GM19467 (cell line): ENCODE data around the gene CHRNA4.

ENCODE experiments used
- ATAC-seq: cut with Tn5 transposase; IDR thresholded peaks from one replicate; pipeline ENCODE4 v1.9.1; 2021; ENCODE audit warnings: mild to moderate bottlenecking, moderate library complexity; ENCODE audit not compliant: unreplicated experiment

The CHRNA4 gene

DNA sequence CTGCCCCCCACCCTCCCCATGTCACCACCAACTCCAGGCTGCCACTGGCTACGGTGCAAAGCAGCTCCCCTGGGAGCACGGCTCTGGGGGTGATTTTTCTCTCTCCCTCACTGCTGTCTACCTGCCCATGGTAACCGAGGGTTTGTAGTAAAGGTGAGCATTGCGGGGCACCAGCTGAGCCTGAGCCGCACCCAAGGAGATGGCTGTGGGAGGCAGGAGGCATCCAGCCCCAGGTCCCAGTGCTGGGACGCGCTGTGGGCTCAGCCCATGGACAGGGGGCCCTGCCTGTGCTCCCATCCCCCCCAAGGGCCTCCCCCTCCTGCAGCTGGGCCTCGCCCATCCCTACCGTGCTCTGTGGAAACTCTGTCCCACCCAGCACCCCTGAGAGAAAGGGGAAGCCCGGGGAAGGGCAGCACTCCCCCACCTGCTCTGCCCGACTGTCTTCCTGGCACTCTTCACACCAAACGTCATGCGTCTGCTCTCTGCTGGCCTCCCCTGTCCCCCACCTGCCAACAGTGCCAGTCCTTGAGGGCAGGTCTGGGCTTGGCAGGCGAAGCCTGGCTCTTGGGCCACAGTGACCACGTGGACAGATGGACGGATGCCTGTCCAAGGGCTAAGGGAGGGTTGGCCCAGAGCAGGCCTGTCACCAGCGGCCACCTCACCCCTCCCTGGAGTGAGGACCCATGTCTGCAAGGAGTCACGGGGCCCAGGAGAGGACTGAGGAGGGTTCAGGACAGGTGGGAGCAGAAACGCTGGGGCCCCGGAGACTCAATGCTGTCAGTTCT, 3.8 kb upstream of the CHRNA4 start:
- no peak for ATAC-seq

DNA sequence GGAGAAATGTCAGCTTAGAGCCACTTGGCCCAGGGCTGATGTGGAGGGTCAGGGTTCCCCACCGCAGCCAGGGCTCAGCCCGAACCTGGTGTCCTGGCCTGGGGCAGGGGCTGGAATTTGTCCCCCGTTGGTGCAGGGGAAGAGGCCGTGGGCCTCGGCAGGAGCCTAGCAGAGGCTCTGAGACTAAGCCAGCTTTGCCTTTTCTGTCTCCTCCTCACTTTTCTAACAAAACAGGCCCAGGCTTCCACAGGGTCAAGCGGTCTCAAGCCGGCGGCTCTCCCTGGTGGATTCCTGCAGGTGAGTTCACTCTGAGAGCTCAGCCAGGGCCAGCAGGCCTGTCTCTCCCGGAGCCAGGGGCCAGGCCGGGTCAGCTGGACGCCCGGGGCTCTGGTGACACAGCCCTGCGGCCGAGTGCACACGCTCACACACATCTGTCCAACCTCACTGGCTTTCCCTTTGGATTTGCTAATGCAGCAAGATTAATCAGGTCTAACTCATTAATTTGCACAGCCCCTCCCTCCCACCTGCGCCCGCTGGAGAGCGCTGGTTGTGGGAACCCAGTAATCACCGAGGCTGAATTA, 2.9 kb upstream of the CHRNA4 start:
- ATAC-seq = no peak

DNA sequence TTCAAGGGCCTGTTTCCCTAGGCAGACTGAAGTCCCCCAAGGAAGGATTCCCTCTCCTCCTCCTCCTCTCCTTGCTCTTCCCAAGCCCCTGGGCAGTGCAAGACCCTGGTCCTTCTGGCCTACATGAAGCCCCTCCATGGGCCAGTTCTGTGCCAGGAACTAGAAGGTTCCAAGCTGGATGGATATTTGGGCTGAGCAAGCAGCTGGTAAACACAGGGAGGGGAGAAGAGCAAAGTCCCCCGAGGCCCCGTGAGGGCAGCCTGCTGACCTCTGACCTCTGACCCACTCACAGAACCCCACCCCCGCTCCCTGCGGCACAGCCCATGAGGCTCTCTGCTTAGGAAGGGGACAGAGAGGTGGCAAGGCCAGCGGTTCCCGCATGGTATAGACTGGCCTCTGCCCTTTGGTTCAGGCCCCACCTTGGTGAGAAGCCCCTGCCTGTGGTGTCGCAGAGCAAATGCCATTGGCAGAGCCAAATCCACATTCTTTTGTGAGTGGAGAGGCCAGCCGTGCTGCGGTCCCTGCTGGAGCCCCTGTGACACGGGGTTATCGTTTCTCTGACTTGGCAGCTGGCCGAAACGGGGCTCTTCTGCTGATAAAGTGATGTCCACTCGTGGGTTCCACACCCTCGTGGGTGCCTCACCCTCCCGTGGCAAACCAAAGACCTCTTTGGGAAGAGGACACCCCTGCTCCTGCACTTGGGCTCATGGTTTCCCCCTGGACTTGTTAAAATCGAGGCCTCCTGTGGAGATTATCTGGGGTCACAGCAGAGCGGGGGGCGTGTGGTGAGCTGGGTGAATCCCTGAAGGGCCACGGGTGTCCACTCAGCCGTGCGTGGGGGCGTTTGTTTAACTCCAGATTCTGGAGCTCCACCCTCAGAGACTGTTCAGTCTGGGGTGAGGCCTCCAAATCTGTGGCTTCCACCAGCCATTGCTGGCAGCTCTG, 2.1 kb upstream of the CHRNA4 start:
- no peak for ATAC-seq

DNA sequence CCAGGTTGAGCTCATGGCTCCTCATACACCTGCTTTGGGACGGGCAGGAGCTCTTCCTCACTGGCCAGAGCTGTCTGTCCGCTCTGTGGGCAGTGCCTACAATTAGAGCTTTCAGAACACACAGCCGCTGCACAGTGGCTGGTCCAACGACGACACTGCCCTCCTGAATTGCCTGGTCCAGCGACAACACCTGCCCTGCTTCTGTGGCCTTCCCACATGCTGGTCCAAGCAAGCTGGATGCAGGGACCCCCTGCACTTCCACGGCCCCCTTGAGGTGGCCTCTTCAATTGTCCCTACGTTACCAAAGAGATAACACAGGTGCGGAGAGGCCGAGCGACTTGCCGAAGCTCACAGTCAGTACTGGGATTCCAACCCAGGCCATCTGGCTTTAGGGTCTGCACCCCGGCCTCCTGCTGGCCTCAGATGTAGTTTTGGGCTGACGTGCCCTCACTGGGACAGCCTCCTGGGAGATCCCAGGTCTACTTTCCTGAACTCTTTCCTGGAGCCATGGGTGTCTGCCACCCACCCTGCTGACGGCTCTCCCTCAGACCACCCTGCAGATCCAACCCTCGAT, 1.4 kb upstream of the CHRNA4 start:
- no peak for ATAC-seq

DNA sequence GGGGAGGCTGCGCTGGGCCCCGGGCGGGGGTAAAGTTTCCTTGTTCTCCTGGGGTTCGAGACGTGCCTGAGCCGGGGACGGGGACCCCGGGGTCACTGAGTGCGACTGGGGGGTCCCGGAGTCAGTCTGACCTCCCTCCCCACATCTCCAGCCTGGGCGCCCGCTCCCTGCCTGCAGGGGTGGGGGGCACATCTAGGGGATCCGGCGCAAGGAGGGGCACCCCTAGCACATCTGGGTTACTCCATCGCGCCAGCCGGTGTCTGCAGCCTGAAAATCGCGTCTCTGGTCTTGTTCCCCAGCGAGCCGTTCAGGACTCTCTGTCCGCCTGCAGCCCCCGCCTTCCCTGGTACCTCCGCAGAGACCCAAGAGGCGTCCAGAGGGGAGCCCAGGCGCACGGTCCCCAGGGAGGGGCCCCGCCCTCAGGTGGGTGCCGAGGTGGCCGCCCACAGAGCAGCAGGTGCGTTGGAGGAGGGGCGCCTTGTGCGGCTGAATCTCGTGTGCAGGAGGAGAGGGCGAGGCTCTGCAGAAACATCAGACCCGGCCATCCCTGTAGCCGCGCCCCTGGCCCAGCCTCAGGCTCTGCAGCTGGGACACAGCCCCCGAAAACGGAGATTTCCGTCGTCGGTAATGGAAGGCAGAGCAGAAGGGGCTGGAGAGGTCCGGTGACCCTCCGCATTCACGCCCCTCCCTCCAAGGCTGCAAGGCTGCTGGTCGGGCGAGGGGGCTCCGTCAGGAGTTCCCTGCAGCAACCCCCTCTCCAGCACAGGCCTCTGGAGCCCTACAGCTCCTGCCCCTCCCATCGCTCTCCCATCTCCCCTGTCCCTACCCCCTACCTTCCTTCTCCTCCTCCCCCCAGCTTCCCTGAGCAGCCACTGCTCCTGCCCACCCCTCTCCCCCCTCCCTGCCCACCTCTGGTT, 628 bp upstream of the CHRNA4 start:
- no peak for ATAC-seq

DNA sequence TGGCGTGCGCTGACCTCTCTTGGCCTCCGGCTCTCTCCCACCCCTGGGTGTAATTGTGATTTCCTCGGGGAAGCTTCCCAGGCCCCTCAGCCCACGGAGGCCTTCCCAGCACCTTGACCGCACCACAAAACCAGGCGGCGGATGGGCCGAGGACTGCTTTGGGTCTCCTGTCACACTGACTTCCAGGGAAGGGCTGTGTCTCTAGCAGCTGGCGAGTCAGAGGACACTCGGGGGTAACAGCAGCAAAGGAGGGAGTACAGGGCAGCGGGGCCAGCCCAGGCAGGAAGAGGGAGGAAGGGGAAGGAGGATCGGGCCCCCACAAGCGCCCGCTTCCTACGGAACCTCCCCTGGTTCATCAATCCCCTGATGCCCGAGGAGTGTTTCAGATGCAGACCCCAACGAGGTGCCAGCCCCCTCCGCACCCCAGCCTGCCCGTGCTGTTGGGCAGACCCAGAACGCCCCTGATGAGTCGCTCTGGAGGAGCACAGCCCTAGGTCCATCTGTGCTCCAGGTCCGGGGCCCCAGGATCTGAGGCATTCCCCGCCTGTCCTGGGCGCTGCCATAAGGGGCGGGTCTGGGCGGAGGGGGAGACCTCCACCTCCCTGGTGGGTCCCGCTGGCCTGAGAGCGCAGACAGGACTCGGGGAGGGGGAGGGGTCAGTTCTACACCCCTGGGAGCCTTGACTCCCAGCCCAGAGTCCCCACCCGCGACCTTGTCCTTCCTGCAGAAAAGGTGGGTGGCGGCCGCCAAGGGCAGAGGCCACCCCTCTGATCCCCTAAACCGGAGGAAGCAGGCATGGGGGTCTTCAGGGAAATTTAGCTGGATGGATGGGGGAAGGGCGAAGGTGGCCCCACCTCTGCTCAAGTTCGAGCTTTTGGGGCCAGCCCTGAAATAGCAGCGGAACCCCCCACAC, 956 bp downstream of the CHRNA4 start:
- no peak for ATAC-seq

DNA sequence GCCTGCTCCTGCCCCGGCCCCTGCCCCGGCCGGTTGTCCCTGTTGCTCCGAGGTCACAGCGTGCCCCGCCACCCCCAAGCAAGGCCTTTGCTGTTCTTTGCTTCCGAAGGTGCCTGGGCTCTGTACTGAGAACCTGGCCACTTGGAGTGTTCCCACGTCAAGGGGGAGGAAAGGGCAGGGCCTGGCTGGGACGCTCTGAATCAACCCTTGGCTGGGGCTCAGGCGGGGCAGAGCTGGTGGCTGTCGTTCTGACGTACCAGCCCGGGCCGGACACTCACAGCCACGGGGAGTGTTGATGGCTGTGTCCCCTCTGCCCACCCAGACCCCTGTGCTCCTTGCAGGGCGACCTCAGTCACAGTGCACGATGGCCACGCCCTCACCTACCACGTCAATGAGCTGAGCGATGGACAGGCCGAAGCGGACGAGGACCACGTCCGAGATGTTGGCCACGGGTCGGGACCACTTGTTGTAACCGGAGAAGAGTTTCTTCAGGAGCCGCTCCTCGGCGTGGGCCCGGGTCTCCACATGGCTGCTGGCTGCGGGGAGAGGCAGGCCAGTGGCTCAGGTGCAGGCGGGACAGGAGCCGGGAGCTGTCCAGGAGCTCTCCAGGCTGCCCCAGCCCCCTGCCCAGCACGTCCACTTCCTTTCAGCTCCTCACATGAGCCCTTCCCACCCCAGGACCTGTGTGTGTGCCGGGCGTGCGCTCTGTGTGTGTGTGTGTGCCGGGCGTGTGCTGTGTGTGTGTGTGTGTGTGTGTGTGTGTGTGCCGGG, 1.8 kb downstream of the CHRNA4 start:
- no peak for ATAC-seq

DNA sequence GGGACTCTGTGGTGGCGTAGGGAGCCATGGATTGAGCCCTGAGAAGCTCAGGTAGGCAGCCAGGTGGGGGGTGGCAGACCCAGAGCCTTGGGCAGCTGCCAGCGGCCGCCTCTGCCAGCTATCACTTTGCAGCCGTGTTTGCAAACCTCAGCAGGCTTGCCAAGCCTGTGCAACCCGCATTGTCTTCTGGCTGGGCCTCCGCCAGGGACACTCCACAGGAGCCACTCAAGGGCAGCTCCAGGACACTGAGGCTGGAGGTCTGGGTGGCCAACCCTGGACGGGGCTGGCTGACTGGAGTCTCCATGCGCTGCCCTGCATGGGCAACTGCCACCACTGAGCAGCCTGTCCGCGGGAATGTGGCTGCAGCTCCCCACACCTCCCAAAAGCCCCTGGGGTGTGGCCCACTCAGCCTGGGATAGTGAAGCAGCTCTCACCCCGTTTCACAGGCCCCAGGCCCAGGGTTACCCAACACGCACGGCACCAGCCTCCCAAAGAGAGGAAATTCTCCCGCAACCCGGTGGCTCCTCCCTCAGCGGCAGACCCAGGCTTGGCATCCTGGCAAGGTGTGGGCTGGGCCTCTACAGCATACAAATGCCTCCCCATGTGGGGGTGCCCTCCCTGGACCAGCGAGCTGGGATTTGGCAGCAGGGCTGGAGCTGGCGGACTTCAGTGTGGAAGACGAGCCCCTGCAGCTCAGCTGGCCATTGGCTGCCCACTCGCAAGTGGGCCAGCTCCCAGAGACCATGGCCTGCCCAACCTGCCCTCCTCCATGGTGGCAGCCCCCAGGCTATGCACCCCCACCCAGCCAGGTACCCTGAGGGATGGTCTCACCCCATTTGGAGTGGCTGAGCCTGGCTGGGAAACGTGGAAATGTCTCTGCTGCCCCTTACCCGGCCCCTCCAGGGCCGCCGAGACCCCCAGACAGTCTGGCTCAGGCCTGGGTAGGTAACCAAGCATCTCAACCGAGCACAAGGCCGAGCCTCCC, 2.9 kb downstream of the CHRNA4 start:
- no peak for ATAC-seq

DNA sequence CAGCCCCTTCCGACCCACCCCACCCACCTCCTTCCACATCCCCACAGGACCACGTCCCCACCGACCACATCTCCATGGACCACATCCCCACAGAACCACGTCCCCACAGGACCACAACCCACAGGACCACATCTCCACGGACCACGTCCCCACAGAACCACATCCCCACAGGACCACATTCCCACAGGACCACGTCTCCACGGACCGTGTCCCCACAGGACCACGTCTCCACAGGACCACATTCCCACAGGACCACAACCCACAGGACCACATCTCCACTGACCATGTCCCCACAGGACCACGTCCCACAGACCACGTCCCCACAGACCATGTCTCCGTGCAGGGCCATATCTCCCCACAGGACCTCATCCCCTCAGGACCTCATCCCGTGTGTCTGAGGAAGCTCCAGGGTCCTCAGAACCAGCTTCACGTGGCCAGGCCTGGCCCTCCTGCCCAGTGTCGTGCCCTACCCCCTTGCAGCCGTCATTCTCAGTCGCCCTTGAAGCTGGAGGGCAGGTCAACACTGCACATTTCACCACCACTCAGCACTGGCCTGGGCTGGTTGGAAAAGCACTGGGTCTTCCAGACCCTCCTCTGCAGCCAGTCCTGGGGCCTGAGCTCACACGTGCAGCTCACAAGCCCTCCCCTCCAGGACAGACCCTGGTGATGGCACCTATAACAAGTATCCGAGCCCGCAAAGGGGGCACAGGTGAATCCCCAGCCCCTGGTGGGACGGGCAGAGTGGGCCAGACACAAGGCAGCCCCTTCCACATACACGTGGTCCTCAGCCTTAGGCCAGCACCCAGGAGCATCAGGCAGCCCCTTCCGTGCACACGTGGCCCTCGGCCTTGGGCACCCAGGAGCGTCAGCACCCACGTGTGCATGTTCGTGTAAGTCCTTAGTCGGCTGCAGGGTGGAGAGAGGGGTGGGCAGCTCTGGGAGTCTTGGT, 3.9 kb downstream of the CHRNA4 start:
- ATAC-seq = no peak

DNA sequence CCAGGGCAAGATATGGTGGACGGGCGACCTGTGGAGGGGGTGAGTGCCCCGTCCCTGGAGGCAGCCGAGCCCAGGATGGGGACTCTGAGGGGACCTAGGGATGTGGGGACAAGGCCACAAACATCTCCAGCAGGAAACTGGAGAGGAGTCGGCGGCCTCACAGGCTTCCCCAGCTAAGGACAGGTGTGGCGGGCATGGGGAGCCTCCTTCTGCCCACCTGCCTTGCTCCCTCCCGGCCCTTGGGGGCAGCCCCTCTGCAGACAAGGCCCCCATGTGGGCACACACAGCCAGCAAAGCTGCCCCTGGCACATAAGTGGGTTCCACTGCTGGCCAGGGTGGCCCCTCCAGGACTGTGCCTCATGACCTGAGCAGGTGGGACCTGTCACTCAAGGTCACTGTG, 4.6 kb downstream of the CHRNA4 start:
- no peak for ATAC-seq

DNA sequence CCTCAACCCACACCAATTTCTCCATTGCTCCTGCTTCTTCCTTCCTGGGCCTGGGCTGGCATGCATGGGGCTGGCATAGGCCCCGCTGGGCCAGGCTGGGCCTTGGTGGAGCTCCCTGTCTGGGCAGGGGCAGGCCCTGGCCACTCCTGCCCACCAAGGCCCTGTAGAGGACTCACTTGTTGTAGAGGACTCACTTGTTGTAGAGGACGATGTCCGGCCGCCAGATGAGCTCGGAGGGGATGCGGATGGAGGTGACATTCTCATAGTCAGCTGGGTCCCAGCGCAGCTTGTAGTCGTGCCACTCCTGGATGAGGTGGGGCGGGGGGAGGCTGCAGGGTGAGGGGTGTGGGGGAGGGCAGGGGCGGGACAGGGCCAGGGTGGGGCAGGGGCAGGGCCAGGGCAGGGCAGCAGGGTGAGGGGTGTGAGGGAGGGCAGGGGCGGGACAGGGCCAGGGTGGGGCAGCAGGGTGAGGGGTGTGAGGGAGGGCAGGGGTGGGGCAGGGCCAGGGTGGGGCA, 5.3 kb downstream of the CHRNA4 start:
- ATAC-seq = no peak

DNA sequence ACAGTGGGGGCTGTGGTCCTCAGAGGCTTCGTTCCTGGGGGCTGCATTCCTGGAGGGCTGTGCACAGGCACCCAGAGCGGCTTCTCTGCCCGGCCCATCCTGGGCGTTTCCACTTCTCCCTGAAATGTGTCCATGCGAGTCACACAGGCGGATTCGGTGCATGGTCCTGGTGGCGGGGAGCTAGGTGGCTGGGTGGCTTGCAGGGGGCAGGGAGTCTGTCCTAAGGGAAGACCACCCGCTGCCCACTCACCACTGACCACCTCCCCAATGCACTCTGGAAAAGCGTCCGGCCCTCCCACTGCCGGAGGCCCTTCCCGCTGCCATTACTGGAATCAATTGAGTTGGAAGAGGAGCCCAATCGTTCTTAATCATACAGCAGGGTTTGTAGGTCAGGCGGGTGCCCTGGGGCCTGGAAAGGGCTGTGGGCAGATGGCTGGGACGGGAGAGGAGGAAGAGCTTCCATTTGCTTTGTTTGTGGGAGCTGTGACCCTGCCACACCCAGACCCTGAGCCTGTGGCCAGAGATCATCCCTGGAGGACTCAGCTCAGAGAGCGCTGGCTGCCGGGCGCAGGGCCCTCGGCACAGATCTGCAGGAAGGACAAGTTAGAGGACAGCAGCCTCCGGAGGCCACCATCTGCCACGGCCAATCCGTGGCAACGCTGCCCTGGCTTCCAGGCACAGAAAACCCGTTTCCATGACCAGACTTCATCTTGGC, 6.4 kb downstream of the CHRNA4 start:
- ATAC-seq = no peak

DNA sequence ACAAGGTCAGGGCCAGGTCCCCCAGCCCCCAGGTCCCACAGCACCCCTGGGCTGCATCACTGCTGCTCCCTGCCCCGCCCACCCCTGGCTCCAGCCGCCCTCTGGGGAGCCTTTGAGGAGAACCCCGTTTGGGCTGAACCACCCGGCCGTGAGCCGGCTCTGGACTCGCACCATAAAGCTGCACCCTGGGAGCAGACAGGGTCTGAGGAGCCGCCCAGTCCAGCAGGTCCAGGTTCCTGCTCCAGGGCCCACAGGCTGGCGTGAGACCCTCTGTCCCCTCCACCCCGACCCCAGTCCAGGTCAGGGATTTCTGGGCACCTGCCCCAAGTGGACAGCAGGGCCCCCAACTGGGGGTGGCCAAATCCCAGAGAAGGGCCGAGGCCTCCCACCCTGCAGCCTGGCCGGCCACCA, 8.3 kb downstream of the CHRNA4 start:
- no peak for ATAC-seq

DNA sequence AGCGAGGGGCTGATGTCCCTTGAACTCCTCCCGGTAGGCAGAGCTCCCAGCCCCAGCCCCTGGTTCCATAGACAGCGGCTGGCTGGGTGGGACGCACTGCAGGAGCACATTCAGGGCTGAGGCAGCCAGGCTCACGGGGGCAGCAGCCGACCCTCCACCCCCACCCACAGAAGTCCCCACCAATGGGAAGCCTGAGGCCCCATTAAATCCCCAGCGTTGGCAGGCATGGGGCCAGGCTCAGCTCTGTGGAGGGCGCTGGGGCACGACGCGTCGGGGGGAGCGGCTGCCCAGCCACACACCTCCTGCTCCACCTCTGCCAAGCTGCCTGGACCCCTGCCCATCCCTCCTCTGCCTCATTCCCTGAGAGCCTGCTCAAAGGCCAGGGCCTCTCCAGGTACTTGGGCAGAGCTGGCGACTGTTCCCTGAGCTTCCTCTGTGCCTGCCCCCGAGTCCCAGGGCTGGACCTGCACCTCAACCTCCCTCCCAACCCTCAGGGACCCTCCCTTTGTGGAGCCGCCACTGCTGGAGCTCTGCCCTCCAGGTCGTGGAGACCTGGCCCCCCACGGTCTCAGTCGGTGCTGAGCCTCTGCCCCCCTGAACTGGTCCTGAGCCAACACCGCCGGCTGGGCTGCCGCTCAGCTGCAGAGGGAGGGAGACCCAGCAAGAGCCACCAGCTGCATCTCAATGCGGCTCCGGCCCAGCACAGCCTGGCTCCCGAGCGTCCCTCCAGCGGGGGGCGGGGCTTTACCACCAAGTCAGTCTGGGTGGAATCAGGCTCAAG, 9.1 kb downstream of the CHRNA4 start:
- no peak for ATAC-seq

DNA sequence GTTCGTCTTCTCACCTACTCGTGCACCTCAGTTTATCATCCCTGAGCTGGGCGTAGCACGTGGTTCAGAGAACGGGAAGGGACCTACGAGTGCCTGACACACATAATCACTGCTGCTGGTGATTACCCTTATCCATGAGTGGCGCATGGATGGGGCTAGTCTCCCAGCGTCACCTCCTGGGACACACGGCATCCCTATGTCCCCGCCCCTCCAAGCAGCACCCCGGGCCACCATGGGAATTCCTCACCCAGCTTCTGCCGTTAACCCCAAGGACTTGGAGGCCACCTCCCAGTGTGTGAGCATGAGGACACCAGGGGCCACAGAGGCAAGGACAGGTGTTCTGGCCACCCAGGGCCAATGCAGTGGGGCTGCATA, 9.8 kb downstream of the CHRNA4 start:
- ATAC-seq = no peak
